DMS153 (cell line): ENCODE data around the gene DGKE.

Experiments used
- DNase-seq: peaks from one replicate; lab custom pipeline; 2025; lab: John Stamatoyannopoulos, UW

DGKE gene

GRCh38 chr17:56849131-56849530 is 15.2 kb downstream of the DGKE start:
- DNase-seq, result no peak

DNA sequence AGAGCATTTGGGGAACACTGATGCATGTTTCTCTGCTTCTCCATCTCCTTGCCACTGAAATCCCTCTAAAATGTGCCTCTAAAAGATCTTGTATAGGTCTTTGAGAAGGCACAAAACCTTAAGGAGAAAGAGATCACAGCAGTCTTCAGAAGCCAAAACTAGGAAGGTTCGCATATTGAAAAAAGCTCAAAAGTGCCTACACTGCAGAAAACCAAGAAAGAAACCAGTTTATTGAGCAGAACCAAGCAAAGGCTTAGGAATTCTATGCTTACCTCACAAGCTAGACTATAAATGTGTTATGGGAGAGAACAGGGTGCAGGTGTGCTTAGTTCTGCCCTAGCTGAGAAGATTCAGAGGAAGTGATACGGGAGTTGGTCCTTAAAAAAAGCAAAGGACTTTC is 16.6 kb downstream of the DGKE start:
- DNase-seq, result no peak

DNA sequence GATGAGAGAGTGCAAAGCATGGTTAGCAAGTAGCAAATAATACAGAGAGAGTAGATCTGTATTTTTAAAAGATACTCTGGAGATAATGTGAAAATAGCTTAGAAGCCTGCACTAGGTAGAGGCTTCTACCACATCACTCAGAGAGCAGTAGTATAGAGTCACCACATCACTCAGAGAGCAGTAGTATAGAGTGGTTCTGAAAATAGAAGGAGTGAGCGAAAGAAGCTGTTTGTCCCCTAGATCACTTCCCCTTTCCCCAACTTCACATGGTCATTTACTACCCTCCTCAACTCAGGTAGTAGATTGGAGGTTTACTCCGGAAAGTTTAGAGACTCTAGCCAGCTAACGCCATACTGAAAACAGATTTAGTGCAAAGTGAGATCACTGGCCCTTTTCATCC is 17.1 kb downstream of the DGKE start:
- DNase-seq, result no peak

GRCh38 chr17:56861899-56862298 is 27.9 kb downstream of the DGKE start:
- DNase-seq, result no peak

DNA sequence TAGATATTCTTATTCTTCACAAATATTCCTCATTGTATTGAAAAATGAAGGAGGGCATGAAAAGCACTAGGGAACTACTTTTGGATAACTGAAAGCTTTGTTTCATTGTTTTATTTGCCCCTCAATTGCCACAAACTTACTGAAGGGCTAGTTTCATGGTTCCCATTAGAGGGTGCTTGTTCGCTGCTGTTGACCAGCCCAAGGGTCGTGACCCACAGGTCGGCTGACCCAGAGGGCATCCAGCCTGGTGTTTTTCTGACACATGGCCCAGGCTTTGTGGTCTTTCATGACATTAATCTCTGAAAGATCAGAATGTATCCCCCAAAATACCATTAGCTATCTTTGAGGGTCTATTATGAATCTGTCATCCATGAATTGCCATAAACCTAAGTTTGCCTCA is 30.0 kb downstream of the DGKE start:
- DNase-seq, result no peak

GRCh38 chr17:56866076-56866475 is 32.1 kb downstream of the DGKE start:
- no peak for DNase-seq

- DNase-seq, result no peak
Measured at GRCh38 chr17:56866496-56866895, 32.5 kb downstream of the DGKE start.

GRCh38 chr17:56867948-56868376 is 34.0 kb downstream of the DGKE start:
- peak; percentile 21 for DNase-seq

DNA sequence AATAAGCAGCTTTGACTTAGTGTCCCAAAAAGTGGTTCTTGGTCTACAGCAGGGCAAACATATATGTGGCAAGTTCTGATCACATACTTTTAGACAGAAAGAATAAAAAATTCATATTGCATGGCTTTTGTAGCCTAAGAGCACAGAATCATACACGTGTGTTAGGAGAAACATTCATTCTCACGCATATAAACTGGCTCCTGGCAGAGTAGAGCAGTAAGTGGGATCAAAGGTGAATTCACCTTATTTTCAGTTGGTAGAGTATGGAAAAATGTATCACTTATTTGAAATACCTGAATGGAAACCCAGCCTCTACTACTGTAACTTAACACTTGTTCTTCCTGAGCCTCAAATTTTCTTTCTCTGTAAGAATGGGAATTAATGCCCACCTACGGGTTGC is 34.8 kb downstream of the DGKE start:
- no peak for DNase-seq

- DNase-seq, result no peak
Measured at GRCh38 chr17:56870081-56870651, 36.2 kb downstream of the DGKE start.

DNA sequence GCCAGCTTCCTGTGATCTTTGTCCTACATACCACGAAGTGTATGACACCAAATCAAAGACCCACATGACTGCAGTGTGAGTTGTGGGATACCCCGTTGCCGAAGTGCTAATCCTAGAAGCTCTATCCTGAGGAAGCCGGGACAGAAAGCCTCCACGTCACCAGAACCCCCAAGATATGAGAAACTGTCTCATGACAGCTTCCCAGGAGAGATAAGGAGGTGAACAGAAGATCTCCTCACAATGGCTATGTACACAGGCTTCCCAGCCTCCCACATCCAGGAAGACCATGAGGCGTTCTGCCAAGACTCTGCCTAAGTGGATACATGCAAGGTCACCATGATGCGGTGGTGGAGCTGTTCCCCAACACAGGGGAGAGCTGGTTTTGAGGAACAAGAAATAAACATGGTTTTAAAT is 42.8 kb downstream of the DGKE start:
- no peak for DNase-seq

- DNase-seq, result no peak
Measured at GRCh38 chr17:56879280-56879679, 45.3 kb downstream of the DGKE start.

- no peak for DNase-seq
Measured at GRCh38 chr17:56880133-56880532, 46.2 kb downstream of the DGKE start.

GRCh38 chr17:56880571-56880970 is 46.6 kb downstream of the DGKE start:
- DNase-seq, result no peak

DNA sequence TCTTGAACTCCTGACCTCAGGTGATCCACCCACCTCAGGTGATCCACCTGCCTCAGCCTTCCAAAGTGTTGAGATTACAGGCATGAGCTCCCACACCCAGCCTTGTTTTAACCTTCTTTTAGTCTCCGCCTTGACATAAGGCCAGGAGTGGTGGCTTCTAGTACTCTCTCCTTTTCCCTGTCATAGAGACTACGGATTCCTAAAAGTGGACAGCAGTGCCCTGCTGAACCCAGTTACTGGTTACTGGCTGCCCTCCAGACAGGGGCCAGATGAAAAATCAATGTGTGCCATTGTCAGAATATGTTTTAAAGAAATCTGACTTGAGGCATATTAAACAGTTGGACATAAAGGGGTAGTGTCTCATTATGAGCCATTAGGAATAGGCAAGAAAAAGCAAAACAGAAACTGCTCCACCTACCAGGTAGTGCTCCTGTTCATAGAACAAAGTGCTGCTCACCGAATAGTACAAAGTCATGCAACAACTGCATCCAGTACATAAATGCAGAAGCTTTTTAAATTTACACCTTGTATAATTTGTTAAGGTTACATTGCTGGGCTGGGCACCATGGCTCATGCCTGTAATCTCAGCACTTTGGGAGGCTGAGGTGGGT is 47.8 kb downstream of the DGKE start:
- DNase-seq, result no peak

GRCh38 chr17:56883616-56884015 is 49.7 kb downstream of the DGKE start:
- no peak for DNase-seq

DNA sequence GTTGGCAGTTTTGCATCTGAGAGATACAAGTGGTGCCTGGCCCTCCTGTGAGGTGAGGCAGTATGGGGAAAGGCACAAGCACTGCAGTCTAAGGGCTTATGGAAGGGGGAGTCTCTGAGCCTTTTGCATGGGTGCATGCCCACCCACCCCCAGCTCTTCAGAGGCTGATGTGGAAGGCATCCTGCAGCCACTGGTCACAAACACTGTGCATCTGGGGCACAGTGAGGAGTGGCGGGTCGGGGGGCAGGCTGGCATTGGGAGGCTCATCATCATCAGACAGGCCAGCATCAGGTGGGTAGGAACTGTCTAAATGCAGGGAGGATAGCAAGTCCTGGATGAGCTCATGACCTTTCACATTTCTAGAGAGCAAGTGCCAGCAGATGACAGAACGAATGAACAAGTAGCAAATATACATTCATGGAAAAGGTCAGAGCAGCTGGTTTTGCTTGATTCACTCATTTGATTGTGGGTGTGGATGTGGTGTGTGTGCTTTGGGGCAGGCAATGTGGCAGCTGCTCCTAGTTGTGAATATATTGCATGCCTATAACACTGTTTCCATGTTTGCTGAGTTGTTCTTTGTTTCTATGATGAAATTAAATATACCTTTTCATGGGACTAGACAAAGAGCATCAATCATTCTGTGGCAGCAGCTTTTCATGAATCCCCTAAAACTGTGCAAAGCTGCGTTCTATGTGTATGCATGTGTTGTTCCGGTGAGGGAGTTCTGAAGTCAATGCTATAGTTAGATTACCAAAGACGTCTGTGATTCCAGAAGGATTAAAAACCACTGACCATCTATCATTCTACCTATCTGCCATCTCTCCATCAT is 50.7 kb downstream of the DGKE start:
- peak; percentile 72 for DNase-seq

DNA sequence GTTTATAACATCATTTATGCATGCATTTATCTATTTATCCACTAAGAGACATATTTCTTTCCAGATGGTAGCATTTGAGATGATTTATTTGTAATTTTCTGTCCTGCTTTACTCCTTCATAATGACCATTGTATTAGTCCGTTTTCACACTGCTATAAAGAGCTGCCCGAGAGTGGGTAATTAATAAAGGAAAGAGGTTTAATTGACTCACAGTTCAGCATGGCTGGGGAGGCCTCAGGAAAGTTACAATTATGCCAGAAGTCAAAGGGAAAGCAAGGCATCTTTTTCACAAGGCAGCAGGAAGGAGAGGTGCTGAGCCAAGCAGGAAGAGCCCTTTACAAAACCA is 51.3 kb downstream of the DGKE start:
- no peak for DNase-seq

DNA sequence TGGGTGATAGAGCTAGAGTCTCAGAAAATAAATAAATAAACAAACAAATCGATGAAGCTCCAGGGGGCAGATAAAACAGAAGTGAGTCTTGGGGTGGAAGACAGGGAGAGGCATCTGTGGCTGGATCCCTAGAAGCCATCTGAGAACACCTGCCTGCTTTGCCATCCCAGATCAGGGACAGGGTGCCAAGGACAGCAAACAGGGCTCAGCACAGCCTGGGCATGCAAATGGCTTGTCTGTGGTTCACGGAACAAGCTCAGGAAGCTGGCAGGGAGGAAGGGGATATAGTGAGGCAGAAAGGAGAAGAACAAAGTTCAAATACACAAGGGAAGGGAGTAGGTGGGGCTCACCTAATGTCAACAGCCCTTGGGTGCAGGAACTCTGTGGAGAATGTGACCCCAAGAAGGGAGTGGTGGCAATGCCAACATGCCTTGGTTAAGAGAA is 52.4 kb downstream of the DGKE start:
- DNase-seq, result no peak

DNA sequence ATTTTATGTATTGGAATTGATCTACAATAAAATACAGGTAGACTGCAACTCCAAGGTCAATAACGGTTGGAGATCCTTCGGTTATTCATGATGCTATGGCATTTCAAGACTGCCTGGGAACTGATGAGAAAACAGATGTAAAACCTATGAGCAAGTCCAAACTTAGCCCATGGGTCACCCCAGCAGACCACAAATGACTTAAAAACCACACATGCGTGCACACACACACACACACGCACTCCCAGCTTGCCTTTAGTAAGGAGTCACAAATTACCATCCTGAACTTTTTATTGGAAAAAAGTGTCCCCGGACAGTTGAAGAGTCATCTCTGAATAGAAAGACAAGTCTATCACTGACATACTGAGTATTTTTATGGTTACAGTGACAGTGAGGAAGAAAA is 53.2 kb downstream of the DGKE start:
- no peak for DNase-seq

DNA sequence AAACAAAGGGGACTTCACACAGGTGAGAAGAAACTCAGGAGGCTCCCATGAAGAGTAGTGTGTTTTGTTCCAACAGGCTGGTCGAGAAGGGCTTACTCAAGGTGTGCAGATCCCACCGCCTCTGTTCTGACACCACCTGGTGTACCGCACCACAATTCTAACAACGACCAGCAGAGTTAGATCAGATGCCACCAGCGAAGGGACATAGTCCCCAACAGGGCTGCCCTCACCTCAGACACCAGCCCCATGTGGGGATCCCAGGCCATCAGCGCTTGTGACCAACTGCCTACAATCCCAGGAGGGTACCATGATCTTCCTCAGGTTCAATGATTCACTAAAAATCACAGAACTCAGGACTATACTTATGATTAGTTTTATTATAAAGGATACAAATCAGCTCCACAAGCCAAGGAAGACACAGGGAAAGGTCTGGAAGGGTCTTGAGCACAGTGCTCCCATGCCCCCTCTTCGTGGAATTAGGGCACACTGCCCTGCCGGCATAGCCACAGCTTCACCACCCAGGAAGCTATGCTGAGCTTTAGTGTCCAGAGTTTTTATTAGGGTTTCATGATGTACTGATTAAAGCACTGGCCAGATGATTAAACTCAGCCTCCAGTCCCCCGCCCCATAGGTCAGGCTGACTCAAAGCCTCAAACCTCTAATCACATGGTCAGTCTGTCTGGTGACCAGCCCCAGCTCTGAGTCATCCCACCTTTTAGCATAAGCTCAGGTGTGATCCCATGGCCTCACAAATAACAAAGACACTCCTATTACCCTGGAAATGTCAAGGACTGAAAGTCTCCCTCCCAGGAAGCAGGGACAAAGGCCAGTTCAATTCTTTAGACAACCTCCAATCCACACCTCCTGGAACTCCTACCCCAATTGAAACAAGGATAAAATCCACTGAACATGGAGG is 53.9 kb downstream of the DGKE start:
- no peak for DNase-seq

- DNase-seq, result no peak
Measured at GRCh38 chr17:56890390-56890789, 56.4 kb downstream of the DGKE start.
